Measurements from ENCODE around the gene CD151. TPM values are rescaled to one million over a fixed set of nuclear protein-coding genes. Genes with fewer than 3 reads are reported as not detected.

The CD151 gene
- total and polyA plus RNA-seq, 2 experiments from 2014 or later = 62.9 to 109 TPM

- peaks cover 25% of the 10 kb centered on the region for H3K79me2 ChIP-seq (replicated peaks; ENCODE audit: insufficient read depth)
- H3K4me1 Mint-ChIP-seq = peaks cover 22% of the 10 kb centered on the region
- H3K27me3 ChIP-seq (ENCODE audit: insufficient read depth) = no peaks in the 10 kb centered on the region
- H3K36me3 ChIP-seq (ENCODE audit: insufficient read depth) = peaks cover 22% of the 10 kb centered on the region
- peak overlapping the region; percentile 94 for H3K27ac ChIP-seq (ENCODE audit: low read depth)
- H4K20me1 ChIP-seq (replicated peaks; ENCODE audit: insufficient read depth) = peaks cover 20% of the 10 kb centered on the region
- peaks cover 34% of the 10 kb centered on the region for H3K27me3 Mint-ChIP-seq (ENCODE audit: insufficient read depth, low read depth, poor library complexity)
- H3K4me1 ChIP-seq (ENCODE audit: insufficient read depth) = peaks cover 17% of the 10 kb centered on the region
- peak overlapping the region; percentile 85; the same call in 1 of the 2 replicates for H3K27ac Mint-ChIP-seq
- H3K4me3 ChIP-seq = no peak overlapping the region
- H3F3A ChIP-seq (replicated peaks; ENCODE audit: low read depth) = peaks cover 47% of the 10 kb centered on the region
- no peak overlapping the region for H2AFZ ChIP-seq
- TF ChIP-seq POLR2AphosphoS5 (IDR thresholded peaks at IDR 0.05; ENCODE audit: low read depth) (no peak; the same call in none of the 2 replicates), JUNB (IDR thresholded peaks at IDR 0.05; ENCODE audit: unreplicated experiment) (no peak), REST (IDR thresholded peaks at IDR 0.05; ENCODE audit: unreplicated experiment) (no peak), ETS1 (IDR thresholded peaks at IDR 0.05) (no peak), NANOG (IDR thresholded peaks at IDR 0.05; ENCODE audit: borderline replicate concordance) (no peak), EZH2 (IDR thresholded peaks at IDR 0.05; ENCODE audit: low read depth, unreplicated experiment) (no peak), CREB1 (CRISPR knock-in tag; IDR thresholded peaks at IDR 0.05; ENCODE audit: low read depth) (no peak), ZNF331 (CRISPR knock-in tag; IDR thresholded peaks at IDR 0.05; ENCODE audit: low read depth) (no peak), EZH2phosphoT487 (IDR thresholded peaks at IDR 0.05; ENCODE audit: unreplicated experiment) (no peak), ZNF114 (CRISPR knock-in tag; IDR thresholded peaks at IDR 0.05) (no peak), STAT1 (IDR thresholded peaks at IDR 0.05; ENCODE audit: unreplicated experiment) (no peak)
- H3K36me3 Mint-ChIP-seq (ENCODE audit: low read depth) = peaks cover 46% of the 10 kb centered on the region
- ATAC-seq (no peak; the same call in 2 of the 3 replicates), DNase-seq (ENCODE audit: low spot score) (no peak)
- H3K9me3 Mint-ChIP-seq = peaks cover 5% of the 10 kb centered on the region; the same call in 1 of the 3 replicates
- H3K9me2 ChIP-seq (ENCODE audit: insufficient read depth) = no peaks in the 10 kb centered on the region
- no peak overlapping the region for H3K4me3 Mint-ChIP-seq
- H3K4me2 ChIP-seq = no peak overlapping the region
Observed at GRCh38 chr11:813456-814096, 19.2 kb upstream of the CD151 start.
